ENCODE measurements around the gene TMEM53. TPM values are rescaled to one million over a fixed set of nuclear protein-coding genes. Genes with fewer than 3 reads are reported as not detected.

The TMEM53 gene
- total RNA-seq, 1 experiment from 2014 or later: 22.9 TPM

GRCh38 chr1:44678120-44678519, 3.8 kb upstream of the TMEM53 start:
- no peak overlapping the region for H3K4me3 ChIP-seq (ENCODE audit: low read depth in 2 of 2, low read length in 2 of 2)
- H3K36me3 ChIP-seq (ENCODE audit: control insufficient read depth, insufficient read depth, low read length): no peaks in the 10 kb centered on the region
- DNase-seq (ENCODE audit: low read depth, low spot score) (no peak), ATAC-seq (no peak)
- no TSS peak for BruUV-seq (replicated peaks)
- no peaks in the 10 kb centered on the region for H3K9me3 ChIP-seq (ENCODE audit: control insufficient read depth, insufficient read depth, low read depth, low read length)
- peaks cover 14% of the 10 kb centered on the region; the same call in 1 of the 2 replicates for H3K4me1 ChIP-seq (ENCODE audit: control insufficient read depth, insufficient read depth, low read length)
- in situ Hi-C loops (cut with HindIII; ENCODE audit: low pct_unique_long_range_greater_than_20kb, low sequenced_read_pairs): no loop called here
- ChIA-PET POLR2A (no interaction called here), CTCF (no interaction called here)
- intact Hi-C loops (cut with micrococcal nuclease; ENCODE audit: unreplicated experiment): no loop called here
- TF ChIP-seq CTCF (IDR thresholded peaks at IDR 0.05) (no peak), TCF7L2 (IDR thresholded peaks at IDR 0.05; ENCODE audit: low read depth, low read length) (no peak), POLR2AphosphoS5 (IDR thresholded peaks at IDR 0.05; ENCODE audit: low read depth, low read length) (no peak), REST (IDR thresholded peaks at IDR 0.05; ENCODE audit: insufficient read depth in 1 of 2, low read depth in 2 of 2, low read length in 1 of 2) (no peak), SIN3A (IDR thresholded peaks at IDR 0.05; ENCODE audit: borderline replicate concordance, insufficient read depth, low read depth, low read length) (no peak)
- H3K27ac ChIP-seq (ENCODE audit: low read length): no peak overlapping the region
- no peaks in the 10 kb centered on the region for H3K27me3 ChIP-seq (ENCODE audit: control insufficient read depth, insufficient read depth, low read length)

GRCh38 chr1:44677201-44677766, 3.0 kb upstream of the TMEM53 start:
- ATAC-seq: no peak
- H3K27me3 ChIP-seq (ENCODE audit: control insufficient read depth, insufficient read depth, low read length): no peaks in the 10 kb centered on the region
- ChIA-PET CTCF (no interaction called here), POLR2A (no interaction called here)
- no TSS peak for BruUV-seq (replicated peaks)
- intact Hi-C loops (cut with micrococcal nuclease; ENCODE audit: unreplicated experiment): no loop called here
- peaks cover 22% of the 10 kb centered on the region for H3K4me1 ChIP-seq (ENCODE audit: control insufficient read depth, insufficient read depth, low read length)
- H3K27ac ChIP-seq (ENCODE audit: low read length): no peak overlapping the region
- in situ Hi-C loops (cut with HindIII; ENCODE audit: low pct_unique_long_range_greater_than_20kb, low sequenced_read_pairs): no loop called here
- H3K36me3 ChIP-seq (ENCODE audit: control insufficient read depth, insufficient read depth, low read length): no peaks in the 10 kb centered on the region
- DNase-seq (ENCODE audit: low read depth, low spot score): no peak
- TF ChIP-seq CTCF (IDR thresholded peaks at IDR 0.05) (peak; percentile 75; the same call in 1 of the 2 replicates), POLR2AphosphoS5 (IDR thresholded peaks at IDR 0.05; ENCODE audit: low read depth, low read length) (no peak)
- H3K9me3 ChIP-seq (ENCODE audit: control insufficient read depth, insufficient read depth, low read depth, low read length): no peaks in the 10 kb centered on the region
- no peak overlapping the region for H3K4me3 ChIP-seq (ENCODE audit: low read depth in 2 of 2, low read length in 2 of 2)
